A673 (cell line): Measurements from ENCODE around the gene LINGO3. TPM values are rescaled to one million over a fixed set of nuclear protein-coding genes. Genes with fewer than 3 reads are reported as not detected.

ENCODE experiments used
- BruUV-seq: library from RNA; stranded (reverse); fragments of 400-500 nt; replicated peaks from 2 replicates; lab custom pipeline; 2021; lab: Mats Ljungman, UMichigan
- CTCF ChIA-PET: fragments of 300-600 bp; sonication (Branson Sonifier 250); formaldehyde crosslinking; loops from one replicate; lab custom pipeline; 2022; ENCODE audit warnings: antibody characterized with exemption; lab: Charles Lee
- POLR2A ChIA-PET: fragments of 300-600 bp; sonication (Branson Sonifier 250); formaldehyde crosslinking; loops from one replicate; lab custom pipeline; 2022; ENCODE audit warnings: antibody characterized with exemption; ENCODE audit not compliant: low non-redundant PET; lab: Charles Lee
- DNase-seq: peaks from one replicate; pipeline ENCODE4 v3.0.0-alpha.2; 2015; ENCODE audit warnings: low spot score
- H3K27ac ChIP-seq: fragments of 200-600 bp; sonication (generic); 2 replicates; pipeline ENCODE4 v1.5.1; 2016; ENCODE audit warnings: mixed run types, low read depth, mild to moderate bottlenecking, mixed read lengths, antibody characterized with exemption, low read length; ENCODE audit not compliant: poor library complexity, severe bottlenecking
- H3K27me3 ChIP-seq: fragments of 200-600 bp; sonication (generic); replicated peaks from 2 replicates; pipeline ENCODE4 v1.6.1; 2017; ENCODE audit warnings: mixed run types, low read depth, mild to moderate bottlenecking, mixed read lengths, antibody characterized with exemption, low read length; ENCODE audit not compliant: insufficient read depth, poor library complexity
- H3K36me3 ChIP-seq: fragments of 200-600 bp; sonication (generic); 2 replicates; pipeline ENCODE4 v1.6.1; 2016; ENCODE audit warnings: mixed run types, mild to moderate bottlenecking, mixed read lengths, antibody characterized with exemption, low read length; ENCODE audit not compliant: insufficient read depth, poor library complexity, severe bottlenecking
- H3K4me1 ChIP-seq: fragments of 200-600 bp; sonication (generic); 2 replicates; pipeline ENCODE4 v1.6.1; 2017; ENCODE audit warnings: mixed run types, mild to moderate bottlenecking, mixed read lengths, antibody characterized with exemption, low read length; ENCODE audit not compliant: insufficient read depth, poor library complexity, severe bottlenecking
- H3K4me3 ChIP-seq: fragments of 200-600 bp; sonication (generic); 2 replicates; pipeline ENCODE4 v1.5.1; 2016; ENCODE audit warnings: low read depth, mixed run types, mild to moderate bottlenecking, mixed read lengths, low read length; ENCODE audit not compliant: poor library complexity, severe bottlenecking
- H3K9me3 ChIP-seq: fragments of 200-600 bp; sonication (generic); 2 replicates; pipeline ENCODE4 v1.6.1; 2016; ENCODE audit warnings: mixed run types, low read depth, mild to moderate bottlenecking, mixed read lengths, antibody characterized with exemption, low read length; ENCODE audit not compliant: poor library complexity, severe bottlenecking
- CTCF ChIP-seq: fragments of 300-800, 200-600 bp; sonication (generic); conservative IDR thresholded peaks from 2 replicates; pipeline ENCODE4 v1.5.1; 2017; ENCODE audit warnings: low read depth, mild to moderate bottlenecking, antibody characterized with exemption, low read length, moderate library complexity, mixed read lengths
- EZH2 ChIP-seq: fragments of 200-600 bp; sonication (generic); IDR thresholded peaks from 2 replicates; pipeline ENCODE4 v1.6.1; 2017; ENCODE audit warnings: borderline replicate concordance, low read depth, mild to moderate bottlenecking, mixed read lengths, antibody characterized with exemption, low read length; ENCODE audit not compliant: poor library complexity, severe bottlenecking
- intact Hi-C: fragments of 100-400 bp; cut with micrococcal nuclease; formaldehyde crosslinking; loops from one replicate; pipeline ENCODE4 v1.10.0; 2022; ENCODE audit not compliant: unreplicated experiment
- total RNA-seq: library from RNA; stranded (reverse); gene quantifications from 2 replicates; pipeline ENCODE4 v1.2.3, GENCODE V29; 2021

The LINGO3 gene
- total RNA-seq, 1 experiment from 2014 or later: not detected

- no TSS peak for BruUV-seq
- CTCF ChIA-PET: no interaction called here
- no peak overlapping the region for H3K4me3 ChIP-seq
- TF ChIP-seq EZH2 (no peak), CTCF (no peak)
- no peak for DNase-seq
- POLR2A ChIA-PET: no interaction called here
- no peaks in the 10 kb centered on the region for H3K9me3 ChIP-seq
- H3K36me3 ChIP-seq: no peaks in the 10 kb centered on the region
- intact Hi-C loops: no loop called here
- H3K4me1 ChIP-seq: peaks cover 9% of the 10 kb centered on the region
- H3K27me3 ChIP-seq: peaks cover 42% of the 10 kb centered on the region
- no peak overlapping the region for H3K27ac ChIP-seq
Observed at GRCh38 chr19:2288818-2289713, 18.9 kb downstream of the LINGO3 start.

- H3K27me3 ChIP-seq: peaks cover 42% of the 10 kb centered on the region
- intact Hi-C loops: no loop called here
- H3K9me3 ChIP-seq: no peaks in the 10 kb centered on the region
- BruUV-seq: no TSS peak
- POLR2A ChIA-PET: no interaction called here
- peaks cover 7% of the 10 kb centered on the region for H3K4me1 ChIP-seq
- CTCF ChIA-PET: no interaction called here
- no peak overlapping the region for H3K4me3 ChIP-seq
- DNase-seq: no peak
- TF ChIP-seq CTCF: no peak
- TF ChIP-seq EZH2: no peak
- no peak overlapping the region for H3K27ac ChIP-seq
- H3K36me3 ChIP-seq: no peaks in the 10 kb centered on the region
Observed at GRCh38 chr19:2288338-2288817, 19.6 kb downstream of the LINGO3 start.

GRCh38 chr19:2287585-2288337 is 20.2 kb downstream of the LINGO3 start:
- H3K4me1 ChIP-seq: peaks cover 7% of the 10 kb centered on the region
- no peak for DNase-seq
- no peaks in the 10 kb centered on the region for H3K9me3 ChIP-seq
- ChIA-PET POLR2A (no interaction called here), CTCF (no interaction called here)
- intact Hi-C loops: no loop called here
- no peak overlapping the region for H3K4me3 ChIP-seq
- BruUV-seq: no TSS peak
- H3K27ac ChIP-seq: no peak overlapping the region
- TF ChIP-seq CTCF (no peak), EZH2 (no peak)
- no peaks in the 10 kb centered on the region for H3K36me3 ChIP-seq
- H3K27me3 ChIP-seq: peaks cover 42% of the 10 kb centered on the region
